ENCODE results near the gene SLC44A4. TPM values are rescaled to one million over a fixed set of nuclear protein-coding genes. Genes with fewer than 3 reads are reported as not detected.

Gene SLC44A4
- total and polyA plus RNA-seq, 9 of the 15 experiments (the other 6 are each of a cell fraction or from before 2014, with no cell fraction given), result 7.9 to 18.6 (median 11.2) TPM

GRCh38 chr6:31822036-31822821 is 56.6 kb downstream of the SLC44A4 start:
- BruUV-seq (replicated peaks), result TSS peak; percentile 44
- POLR2A ChIA-PET, result interaction anchor here (0.6 to 6.4 kb wide), 30 partner anchors 8 to 1149 kb away, joined by 3 to 93 read pairs (median 4); partner anchors contain the start of genes BAG6, C6orf47, CLIC1 and CSNK2B
- in situ Hi-C loops (cut with MboI), result no loop called here
- peak; percentile 82 for FAIRE-seq
- peaks cover 16% of the 10 kb centered on the region for H4K20me1 ChIP-seq (replicated peaks; ENCODE audit: control insufficient read depth, insufficient read depth, low read length)
- H3K27ac ChIP-seq (ENCODE audit: extremely low read depth, low read depth, low read length), result peak overlapping the region; percentile 99
- no peaks in the 10 kb centered on the region for H3K9me3 ChIP-seq (replicated peaks; ENCODE audit: control insufficient read depth, insufficient read depth, low read depth, low read length)
- H3K79me2 ChIP-seq (ENCODE audit: control insufficient read depth, insufficient read depth, low read length), result peaks cover 66% of the 10 kb centered on the region
- peak; percentile 77 for ATAC-seq
- peak overlapping the region; percentile 59 for H3K4me3 ChIP-seq
- H3K36me3 ChIP-seq (ENCODE audit: control insufficient read depth, insufficient read depth, low read length), result peaks cover 23% of the 10 kb centered on the region
- peak overlapping the region; percentile 92 to 97 for H3K9ac ChIP-seq (ENCODE audit: insufficient read depth in 1 of 2, low read depth in 2 of 2, low read length in 2 of 2)
- no peaks in the 10 kb centered on the region for H3K9me1 ChIP-seq (ENCODE audit: control insufficient read depth, insufficient read depth, low read length)
- H3K27me3 ChIP-seq (ENCODE audit: control insufficient read depth in 2 of 2, insufficient read depth in 2 of 2, low read length in 2 of 2), result no peaks in the 10 kb centered on the region
- peak overlapping the region; percentile 98 for H3K4me2 ChIP-seq (ENCODE audit: insufficient read depth, low read length)
- CTCF ChIA-PET (ENCODE audit: low intra/inter-chr PET ratio), result no interaction called here
- DNase-seq (ENCODE audit: extremely low read depth in 1 of 4, low spot score in 3 of 4), result peak; percentile 95 to 100 (median 96)
- intact Hi-C loops (cut with micrococcal nuclease), result loop anchor here (10.0 kb wide), 1 partner anchor 353 kb away; the partner anchor contains the start of genes AGPAT1 and RNF5
- peaks cover 51 to 58% of the 10 kb centered on the region in 2 experiments for H3K4me1 ChIP-seq (replicated peaks in 1 of 2; ENCODE audit: control insufficient read depth in 2 of 2, insufficient read depth in 2 of 2, low read length in 2 of 2)
- WGBS (ENCODE audit: insufficient coverage, low coverage, missing lambda C conversion rate), result under 1% methylated on average over 21 of the region's 25 CpGs
- peak overlapping the region; percentile 90 for H2AFZ ChIP-seq (ENCODE audit: low read depth, low read length)
- peak; percentile 35; the same call in 1 of the 2 replicates for TF ChIP-seq IRF1 (CRISPR knock-in tag; IDR thresholded peaks at IDR 0.05; ENCODE audit: borderline replicate concordance)
- peak; percentile 100 for TF ChIP-seq TAF1 (IDR thresholded peaks at IDR 0.05; ENCODE audit: control insufficient read depth, extremely low read depth, insufficient read depth, low read length, severe bottlenecking)
- peak; percentile 68; the same call in 1 of the 2 replicates for TF ChIP-seq KLF6 (CRISPR knock-in tag; IDR thresholded peaks at IDR 0.05; ENCODE audit: borderline replicate concordance)
- no peak for TF ChIP-seq NR2C1 (IDR thresholded peaks at IDR 0.05)
- TF ChIP-seq NR2C1 (tag; IDR thresholded peaks at IDR 0.05), result peak; percentile 54; the same call in 1 of the 2 replicates
- peak; percentile 89 to 95; a peak in 2 of 4 replicates for TF ChIP-seq UBTF (IDR thresholded peaks at IDR 0.05; ENCODE audit: borderline replicate concordance in 1 of 2, low read depth in 2 of 2, low read length in 2 of 2)
- TF ChIP-seq THRB (CRISPR knock-in tag; conservative IDR thresholded peaks at IDR 0.05), result peak; percentile 74; the same call in 1 of the 2 replicates
- peak; percentile 81; the same call in 1 of the 2 replicates for TF ChIP-seq E2F1 (CRISPR knock-in tag; IDR thresholded peaks at IDR 0.05)
- peak; percentile 99 for TF ChIP-seq MAFF (IDR thresholded peaks at IDR 0.05; ENCODE audit: low read length)
- TF ChIP-seq HCFC1 (IDR thresholded peaks at IDR 0.05; ENCODE audit: low read depth, low read length), result peak; percentile 7; the same call in 1 of the 2 replicates
- TF ChIP-seq MEF2D (tag; conservative IDR thresholded peaks at IDR 0.05; ENCODE audit: low read depth), result peak; percentile 70
- no peak for TF ChIP-seq ZNF507 (tag; conservative IDR thresholded peaks at IDR 0.05)
- peak; percentile 100 for TF ChIP-seq GTF2E2 (tag; IDR thresholded peaks at IDR 0.05)
- TF ChIP-seq ELF2 (CRISPR knock-in tag; IDR thresholded peaks at IDR 0.05), result 0 out of 2 replicates have a peak, but pooled peaks have one; percentile 18
- peak; percentile 68; the same call in 1 of the 2 replicates for TF ChIP-seq ZNF583 (CRISPR knock-in tag; IDR thresholded peaks at IDR 0.05)
